ENCODE measurements around the gene SNCG. TPM values are rescaled to one million over a fixed set of nuclear protein-coding genes. Genes with fewer than 3 reads are reported as not detected.
"Not testable (repeated sequence)": the region's sequence is repeated elsewhere in the genome, so short reads cannot be mapped to it uniquely, and the experiment has no call there.

SNCG gene
- total RNA-seq, 1 experiment from 2014 or later, result 7.2 TPM

- no peak overlapping the region for H3K4me3 Mint-ChIP-seq (ENCODE audit: low read depth, unreplicated experiment)
- TF ChIP-seq CTCF (IDR thresholded peaks at IDR 0.05; ENCODE audit: unreplicated experiment), result no peak
These were observed 28.7 kb upstream of the SNCG start for GRCh38 chr10:86929468-86930380.

GRCh38 chr10:86931872-86932271, 26.5 kb upstream of the SNCG start:
- Mint-ChIP-seq H3K9me3 (ENCODE audit: low read depth, unreplicated experiment) (no peaks in the 10 kb centered on the region), H3K27me3 (ENCODE audit: unreplicated experiment) (no peaks in the 10 kb centered on the region), H3K4me1 (ENCODE audit: low read depth, unreplicated experiment) (peaks cover 8% of the 10 kb centered on the region), H3K27ac (ENCODE audit: unreplicated experiment) (no peak overlapping the region), H3K36me3 (ENCODE audit: insufficient read depth, unreplicated experiment) (peaks cover 5% of the 10 kb centered on the region), H3K4me3 (ENCODE audit: low read depth, unreplicated experiment) (no peak overlapping the region)
- no peak for TF ChIP-seq CTCF (IDR thresholded peaks at IDR 0.05; ENCODE audit: unreplicated experiment)
- intact Hi-C loops (cut with micrococcal nuclease; ENCODE audit: unreplicated experiment), result no loop called here
- BruUV-seq (replicated peaks), result no TSS peak
- CTCF ChIA-PET, result no interaction called here
- DNase-seq, result no peak

More at GRCh38 chr10:86929468-86930380, 28.7 kb upstream of the SNCG start:
- H3K36me3 Mint-ChIP-seq (ENCODE audit: insufficient read depth, unreplicated experiment), result peaks cover 5% of the 10 kb centered on the region
- peaks cover 8% of the 10 kb centered on the region for H3K4me1 Mint-ChIP-seq (ENCODE audit: low read depth, unreplicated experiment)
- H3K27ac Mint-ChIP-seq (ENCODE audit: unreplicated experiment), result no peak overlapping the region
- intact Hi-C loops (cut with micrococcal nuclease; ENCODE audit: unreplicated experiment), result no loop called here
- no TSS peak for BruUV-seq (replicated peaks)
- no peaks in the 10 kb centered on the region for H3K27me3 Mint-ChIP-seq (ENCODE audit: unreplicated experiment)
- no peak for DNase-seq
- CTCF ChIA-PET, result no interaction called here
- no peaks in the 10 kb centered on the region for H3K9me3 Mint-ChIP-seq (ENCODE audit: low read depth, unreplicated experiment)

- no TSS peak for BruUV-seq (replicated peaks)
- Mint-ChIP-seq H3K9me3 (ENCODE audit: low read depth, unreplicated experiment) (no peaks in the 10 kb centered on the region), H3K27ac (ENCODE audit: unreplicated experiment) (no peak overlapping the region), H3K27me3 (ENCODE audit: unreplicated experiment) (no peaks in the 10 kb centered on the region), H3K4me3 (ENCODE audit: low read depth, unreplicated experiment) (no peak overlapping the region), H3K36me3 (ENCODE audit: insufficient read depth, unreplicated experiment) (peaks cover 5% of the 10 kb centered on the region), H3K4me1 (ENCODE audit: low read depth, unreplicated experiment) (peaks cover 8% of the 10 kb centered on the region)
- DNase-seq, result no peak
- intact Hi-C loops (cut with micrococcal nuclease; ENCODE audit: unreplicated experiment), result no loop called here
- TF ChIP-seq CTCF (IDR thresholded peaks at IDR 0.05; ENCODE audit: unreplicated experiment), result no peak
- CTCF ChIA-PET, result no interaction called here
These were observed 25.7 kb upstream of the SNCG start for GRCh38 chr10:86932674-86933073.

- H3K27ac Mint-ChIP-seq (ENCODE audit: unreplicated experiment); DNase-seq: not testable (repeated sequence)
- CTCF ChIA-PET, result interaction anchor here (0.6 to 1.0 kb wide), 2 partner anchors 32 to 100 kb away, joined by 3 read pairs; no protein-coding TSS in a partner anchor
These were observed 24.2 kb upstream of the SNCG start for GRCh38 chr10:86934162-86934711.

More at GRCh38 chr10:86934162-86934711, 24.2 kb upstream of the SNCG start:
- H3K9me3 Mint-ChIP-seq (ENCODE audit: low read depth, unreplicated experiment); H3K36me3 Mint-ChIP-seq (ENCODE audit: insufficient read depth, unreplicated experiment); H3K27me3 Mint-ChIP-seq (ENCODE audit: unreplicated experiment); H3K4me3 Mint-ChIP-seq (ENCODE audit: low read depth, unreplicated experiment); intact Hi-C loops (cut with micrococcal nuclease; ENCODE audit: unreplicated experiment); BruUV-seq (replicated peaks); H3K4me1 Mint-ChIP-seq (ENCODE audit: low read depth, unreplicated experiment): not testable (repeated sequence)
